ENCODE results near the gene KLHL22.
"Not testable (repeated sequence)": the region's sequence is repeated elsewhere in the genome, so short reads cannot be mapped to it uniquely, and the experiment has no call there.

The KLHL22 gene

GRCh38 chr22:20514658-20515406 is 19.2 kb upstream of the KLHL22 start:
- Mint-ChIP-seq H3K9me3 (no peaks in the 10 kb centered on the region), H3K36me3 (ENCODE audit: low read depth) (peaks cover 31% of the 10 kb centered on the region), H3K4me1 (peaks cover 88% of the 10 kb centered on the region), H3K27ac (peak overlapping the region; percentile 46), H3K4me3 (no peak overlapping the region), H3K27me3 (no peaks in the 10 kb centered on the region)
- DNase-seq (no peak), ATAC-seq (peak; percentile 33)

- no peak for DNase-seq
- no peak overlapping the region for H3K27ac Mint-ChIP-seq
- no peaks in the 10 kb centered on the region for H3K9me3 Mint-ChIP-seq
- no peak overlapping the region for H3K4me3 Mint-ChIP-seq
- peaks cover 35% of the 10 kb centered on the region for H3K36me3 Mint-ChIP-seq (ENCODE audit: low read depth)
- H3K27me3 Mint-ChIP-seq, result no peaks in the 10 kb centered on the region
- no peak for ATAC-seq
- peaks cover 83% of the 10 kb centered on the region for H3K4me1 Mint-ChIP-seq
Measured at GRCh38 chr22:20511578-20512229, 16.1 kb upstream of the KLHL22 start.

- no peaks in the 10 kb centered on the region for H3K9me3 Mint-ChIP-seq
- H3K36me3 Mint-ChIP-seq (ENCODE audit: low read depth), result peaks cover 35% of the 10 kb centered on the region
- DNase-seq, result no peak
- peak overlapping the region; percentile 20 for H3K27ac Mint-ChIP-seq
- peaks cover 78% of the 10 kb centered on the region for H3K4me1 Mint-ChIP-seq
- no peaks in the 10 kb centered on the region for H3K27me3 Mint-ChIP-seq
- peak overlapping the region; percentile 12 for H3K4me3 Mint-ChIP-seq
- ATAC-seq, result no peak
Measured at GRCh38 chr22:20510811-20511577, 15.4 kb upstream of the KLHL22 start.

- peak; percentile 65 for ATAC-seq
- Mint-ChIP-seq H3K27me3 (no peaks in the 10 kb centered on the region), H3K4me3 (peak overlapping the region; percentile 100), H3K9me3 (no peaks in the 10 kb centered on the region), H3K27ac (peak overlapping the region; percentile 99), H3K4me1 (peaks cover 68% of the 10 kb centered on the region), H3K36me3 (ENCODE audit: low read depth) (peaks cover 29% of the 10 kb centered on the region)
- peak; percentile 63 for DNase-seq
Measured at GRCh38 chr22:20509344-20510047, 13.9 kb upstream of the KLHL22 start.

GRCh38 chr22:20508815-20509271 is 13.2 kb upstream of the KLHL22 start:
- DNase-seq (no peak), ATAC-seq (no peak)
- Mint-ChIP-seq H3K4me3 (peak overlapping the region; percentile 100), H3K27ac (peak overlapping the region; percentile 99), H3K36me3 (ENCODE audit: low read depth) (peaks cover 25% of the 10 kb centered on the region), H3K4me1 (peaks cover 62% of the 10 kb centered on the region), H3K9me3 (no peaks in the 10 kb centered on the region), H3K27me3 (no peaks in the 10 kb centered on the region)

- peaks cover 22% of the 10 kb centered on the region for H3K36me3 Mint-ChIP-seq (ENCODE audit: low read depth)
- DNase-seq, H3K27me3 Mint-ChIP-seq, ATAC-seq, H3K9me3 Mint-ChIP-seq: not testable (repeated sequence)
- peak overlapping the region; percentile 100 for H3K4me3 Mint-ChIP-seq
- H3K4me1 Mint-ChIP-seq, result peaks cover 56% of the 10 kb centered on the region
- H3K27ac Mint-ChIP-seq, result peak overlapping the region; percentile 99
Measured at GRCh38 chr22:20508067-20508755, 12.6 kb upstream of the KLHL22 start.

- H3K4me1 Mint-ChIP-seq, result peaks cover 53% of the 10 kb centered on the region
Measured at GRCh38 chr22:20507253-20508066, 11.9 kb upstream of the KLHL22 start, which contains the start of gene MED15. Gene MED15 (plus strand): TSS chr22:20507610. CDS start chr22:20507679, 69 bp downstream.

GRCh38 chr22:20506543-20507252 is 11.1 kb upstream of the KLHL22 start:
- Mint-ChIP-seq H3K4me1 (peaks cover 46% of the 10 kb centered on the region), H3K27ac (peak overlapping the region; percentile 99), H3K9me3 (no peaks in the 10 kb centered on the region), H3K36me3 (ENCODE audit: low read depth) (peaks cover 22% of the 10 kb centered on the region), H3K27me3 (no peaks in the 10 kb centered on the region), H3K4me3 (peak overlapping the region; percentile 100)
- DNase-seq (no peak), ATAC-seq (no peak)

More at GRCh38 chr22:20507253-20508066, 11.9 kb upstream of the KLHL22 start, which contains the start of gene MED15:
- no peaks in the 10 kb centered on the region for H3K27me3 Mint-ChIP-seq
- DNase-seq (peak; percentile 90), ATAC-seq (peak; percentile 90)
- peak within 1 kb of the TSS; percentile 99 for H3K27ac Mint-ChIP-seq
- H3K36me3 Mint-ChIP-seq (ENCODE audit: low read depth), result peaks cover 22% of the 10 kb centered on the region
- peak within 1 kb of the TSS; percentile 100 for H3K4me3 Mint-ChIP-seq
- H3K9me3 Mint-ChIP-seq, result no peaks in the 10 kb centered on the region

- not testable (repeated sequence) for H3K4me3 Mint-ChIP-seq, ATAC-seq
Measured at GRCh38 chr22:20504293-20504922, 8.8 kb upstream of the KLHL22 start.

GRCh38 chr22:20503816-20504215 is 8.2 kb upstream of the KLHL22 start:
- Mint-ChIP-seq H3K36me3 (ENCODE audit: low read depth) (peaks cover 10% of the 10 kb centered on the region), H3K4me3 (no peak overlapping the region), H3K27me3 (no peaks in the 10 kb centered on the region), H3K9me3 (no peaks in the 10 kb centered on the region), H3K27ac (no peak overlapping the region), H3K4me1 (peaks cover 17% of the 10 kb centered on the region)
- DNase-seq (no peak), ATAC-seq (no peak)

More at GRCh38 chr22:20504293-20504922, 8.8 kb upstream of the KLHL22 start:
- H3K27me3 Mint-ChIP-seq, H3K27ac Mint-ChIP-seq, DNase-seq, H3K9me3 Mint-ChIP-seq: not testable (repeated sequence)
- H3K4me1 Mint-ChIP-seq, result peaks cover 23% of the 10 kb centered on the region
- H3K36me3 Mint-ChIP-seq (ENCODE audit: low read depth), result peaks cover 13% of the 10 kb centered on the region

- ATAC-seq (no peak), DNase-seq (no peak)
- no peak overlapping the region for H3K4me3 Mint-ChIP-seq
- no peak overlapping the region for H3K27ac Mint-ChIP-seq
- H3K4me1 Mint-ChIP-seq, result peaks cover 4% of the 10 kb centered on the region
- H3K27me3 Mint-ChIP-seq, result no peaks in the 10 kb centered on the region
- no peaks in the 10 kb centered on the region for H3K36me3 Mint-ChIP-seq (ENCODE audit: low read depth)
- no peaks in the 10 kb centered on the region for H3K9me3 Mint-ChIP-seq
Measured at GRCh38 chr22:20499769-20500168, 4.2 kb upstream of the KLHL22 start.

GRCh38 chr22:20498913-20499312 is 3.3 kb upstream of the KLHL22 start:
- DNase-seq, result no peak
- Mint-ChIP-seq H3K27me3 (no peaks in the 10 kb centered on the region), H3K9me3 (no peaks in the 10 kb centered on the region), H3K27ac (no peak overlapping the region), H3K4me1 (peaks cover 11% of the 10 kb centered on the region), H3K36me3 (ENCODE audit: low read depth) (no peaks in the 10 kb centered on the region), H3K4me3 (no peak overlapping the region)
- ATAC-seq, result no peak

Data from activated naive CD8-positive, alpha-beta T cell treated with anti-CD3 and anti-CD28 coated beads, Interleukin-2, amount 50 U/mL, for 24 hours (primary cell).